Fibroblast of pulmonary artery (primary cell): ENCODE results near the gene GEMIN7.

Experiments used
- DNase-seq: peaks from one replicate; pipeline ENCODE4 v3.0.0-alpha.2; 2010; ENCODE audit warnings: low read depth
- H3K4me3 ChIP-seq: replicated peaks from 2 replicates; pipeline ENCODE4 v1.5.1; 2011; ENCODE audit warnings: low read depth, mild to moderate bottlenecking, control low read depth, low read length, moderate library complexity
- CTCF ChIP-seq: IDR thresholded peaks from 2 replicates; pipeline ENCODE4 v1.5.1; 2011; ENCODE audit warnings: mild to moderate bottlenecking, control low read depth, low read length, inconsistent platforms; ENCODE audit errors: missing control alignments

GEMIN7 gene, protein sequence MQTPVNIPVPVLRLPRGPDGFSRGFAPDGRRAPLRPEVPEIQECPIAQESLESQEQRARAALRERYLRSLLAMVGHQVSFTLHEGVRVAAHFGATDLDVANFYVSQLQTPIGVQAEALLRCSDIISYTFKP

GRCh38 chr19:45079063-45079910, at the start of gene GEMIN7:
Gene GEMIN7 (plus strand): TSS chr19:45079260. CDS start chr19:45090115, 10,855 bp downstream.
- DNase-seq = peak; percentile 72
- H3K4me3 ChIP-seq = peak within 1 kb of the TSS; percentile 96
- TF ChIP-seq CTCF = no peak

- TF ChIP-seq CTCF = no peak
- no peak for DNase-seq
- no peak overlapping the region for H3K4me3 ChIP-seq
Observed at GRCh38 chr19:45030825-45031224, 48.2 kb upstream of the GEMIN7 start.

DNA sequence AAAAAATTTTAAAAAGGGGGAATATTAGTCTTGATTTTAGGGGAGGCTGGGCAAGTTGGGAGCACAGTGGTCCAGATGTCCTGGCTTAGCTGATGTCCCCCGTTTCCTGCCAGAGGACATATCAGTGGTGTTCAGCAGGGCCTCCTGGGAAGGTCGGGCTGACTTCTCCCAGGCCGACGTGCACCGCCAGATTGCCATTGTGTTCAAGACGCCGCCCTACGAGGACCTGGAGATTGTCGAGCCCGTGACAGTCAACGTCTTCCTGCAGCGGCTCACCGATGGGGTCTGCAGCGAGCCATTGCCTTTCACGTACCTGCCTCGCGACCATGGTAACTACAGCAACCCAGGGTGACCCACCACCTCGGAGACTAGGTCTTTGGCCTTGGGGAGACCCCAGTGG, 46.6 kb upstream of the GEMIN7 start:
- H3K4me3 ChIP-seq = no peak overlapping the region
- no peak for DNase-seq
- TF ChIP-seq CTCF = no peak

DNA sequence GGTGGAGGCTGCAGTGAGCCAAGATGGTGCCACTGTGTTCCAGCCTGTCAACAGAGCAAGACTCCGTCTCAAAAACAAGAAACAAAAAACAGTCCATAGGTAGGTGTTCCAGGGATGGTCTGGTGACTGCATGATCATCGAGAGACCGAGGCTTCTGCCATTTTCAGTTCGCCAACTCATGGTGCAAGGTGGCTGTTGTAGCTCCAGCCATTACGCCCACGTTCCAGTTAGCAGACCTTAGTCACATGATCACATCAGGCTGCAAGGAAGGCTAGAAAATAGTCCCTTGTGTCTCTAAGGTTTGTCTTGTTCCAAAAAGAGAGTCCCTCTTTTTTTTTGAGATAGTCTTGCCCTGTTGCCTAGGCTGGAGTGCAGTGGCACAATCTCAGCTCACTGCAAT, 43.3 kb upstream of the GEMIN7 start:
- DNase-seq = no peak

DNA sequence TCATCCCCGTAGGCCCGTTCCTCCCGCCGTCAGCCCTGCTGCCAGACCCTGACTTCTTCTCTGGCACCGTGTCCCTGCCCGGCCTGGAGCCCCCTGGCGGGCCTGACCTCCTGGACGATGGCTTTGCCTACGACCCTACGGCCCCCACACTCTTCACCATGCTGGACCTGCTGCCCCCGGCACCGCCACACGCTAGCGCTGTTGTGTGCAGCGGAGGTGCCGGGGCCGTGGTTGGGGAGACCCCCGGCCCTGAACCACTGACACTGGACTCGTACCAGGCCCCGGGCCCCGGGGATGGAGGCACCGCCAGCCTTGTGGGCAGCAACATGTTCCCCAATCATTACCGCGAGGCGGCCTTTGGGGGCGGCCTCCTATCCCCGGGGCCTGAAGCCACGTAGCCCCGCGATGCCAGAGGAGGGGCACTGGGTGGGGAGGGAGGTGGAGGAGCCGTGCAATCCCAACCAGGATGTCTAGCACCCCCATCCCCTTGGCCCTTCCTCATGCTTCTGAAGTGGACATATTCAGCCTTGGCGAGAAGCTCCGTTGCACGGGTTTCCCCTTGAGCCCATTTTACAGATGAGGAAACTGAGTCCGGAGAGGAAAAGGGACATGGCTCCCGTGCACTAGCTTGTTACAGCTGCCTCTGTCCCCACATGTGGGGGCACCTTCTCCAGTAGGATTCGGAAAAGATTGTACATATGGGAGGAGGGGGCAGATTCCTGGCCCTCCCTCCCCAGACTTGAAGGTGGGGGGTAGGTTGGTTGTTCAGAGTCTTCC, 41.5 kb upstream of the GEMIN7 start:
- DNase-seq = no peak
- TF ChIP-seq CTCF = no peak
- H3K4me3 ChIP-seq = no peak overlapping the region

More for the DNA sequence above, 43.3 kb upstream of the GEMIN7 start:
- TF ChIP-seq CTCF = no peak
- no peak overlapping the region for H3K4me3 ChIP-seq

DNA sequence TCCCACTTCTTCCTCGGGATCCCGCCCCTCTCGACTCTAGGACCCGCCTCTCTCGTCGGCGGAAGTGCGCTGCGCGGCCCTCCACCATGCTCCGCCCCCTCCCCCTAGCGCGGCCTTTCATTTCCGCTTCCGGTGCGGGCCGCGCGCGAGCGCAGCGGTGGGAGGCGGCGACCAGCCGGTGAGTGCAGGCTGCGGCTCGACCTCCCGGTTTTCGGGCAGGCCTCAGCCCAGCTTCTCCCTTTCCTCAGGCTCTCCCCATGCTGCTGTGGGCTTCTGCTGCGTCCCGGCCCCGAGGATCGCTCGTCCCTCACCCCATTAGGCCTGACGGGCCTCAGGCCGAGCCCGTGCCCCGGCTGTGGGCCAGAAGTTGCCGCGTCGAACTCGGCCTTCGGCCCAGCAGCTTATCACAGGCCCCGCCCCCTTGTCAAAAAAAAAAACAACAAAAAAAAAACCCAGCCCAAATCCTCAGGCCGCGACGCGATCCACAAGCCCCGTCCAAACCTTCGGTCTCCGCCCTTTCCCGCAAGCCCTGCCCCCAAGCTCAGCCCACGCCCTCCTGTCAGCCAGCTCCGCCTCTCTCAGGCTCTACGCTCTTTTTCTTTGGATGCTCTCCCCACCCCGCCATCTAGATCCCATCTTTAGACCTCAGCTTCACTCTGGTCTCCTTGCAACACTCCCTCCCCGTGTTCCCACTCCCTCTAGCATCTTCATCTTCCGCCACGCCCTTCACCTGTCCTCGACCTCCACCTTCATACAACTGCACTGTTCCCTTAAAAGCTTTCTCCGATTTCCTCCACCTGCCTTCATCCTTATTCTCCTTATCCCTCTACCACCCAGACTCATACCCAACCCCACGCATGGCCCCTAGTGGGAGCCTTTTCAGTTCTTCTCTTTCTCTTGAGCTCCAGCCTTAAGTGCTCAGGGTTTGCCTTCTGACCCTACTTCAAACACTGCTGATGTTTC, 39.8 kb upstream of the GEMIN7 start, which contains the start of gene CLASRP:
Gene CLASRP, plus strand, starts transcription at position 115 of the 963 bp plus-strand sequence. CDS start 1,168 bp downstream, outside the sequence.
- TF ChIP-seq CTCF = no peak
- H3K4me3 ChIP-seq = peak within 1 kb of the TSS; percentile 75
- peak; percentile 92 for DNase-seq
